Measurements from ENCODE around the gene ARPC2.

The ARPC2 gene

DNA sequence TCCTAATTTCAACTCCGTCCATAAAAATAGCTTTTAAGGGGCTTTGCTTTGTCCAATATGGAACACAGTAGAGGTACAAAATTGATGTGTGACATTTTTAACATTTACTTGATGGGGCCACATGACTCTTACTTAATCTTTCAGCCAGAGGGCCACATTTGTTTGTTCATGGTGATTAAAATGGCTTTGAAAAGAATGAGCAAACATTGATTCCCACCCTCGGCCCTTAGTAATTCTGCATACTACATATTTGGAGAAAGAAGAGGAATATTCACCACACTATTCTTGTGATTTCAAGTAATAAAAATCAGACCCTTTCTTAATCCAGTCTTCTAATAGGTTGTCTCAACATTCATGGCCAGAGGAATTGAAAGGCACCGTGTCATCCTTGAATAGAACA, 17.5 kb downstream of the ARPC2 start:
- no peaks in the 10 kb centered on the region for H3K27me3 ChIP-seq (ENCODE audit: insufficient read depth, poor library complexity, severe bottlenecking)
- H3K4me3 ChIP-seq (replicated peaks; ENCODE audit: insufficient read depth, low read length) = no peak overlapping the region
- DNase-seq (ENCODE audit: low read depth in 1 of 2, low spot score in 1 of 2) = no peak
- no peak overlapping the region for H3K27ac ChIP-seq (replicated peaks)
- TF ChIP-seq, protein P1, sequence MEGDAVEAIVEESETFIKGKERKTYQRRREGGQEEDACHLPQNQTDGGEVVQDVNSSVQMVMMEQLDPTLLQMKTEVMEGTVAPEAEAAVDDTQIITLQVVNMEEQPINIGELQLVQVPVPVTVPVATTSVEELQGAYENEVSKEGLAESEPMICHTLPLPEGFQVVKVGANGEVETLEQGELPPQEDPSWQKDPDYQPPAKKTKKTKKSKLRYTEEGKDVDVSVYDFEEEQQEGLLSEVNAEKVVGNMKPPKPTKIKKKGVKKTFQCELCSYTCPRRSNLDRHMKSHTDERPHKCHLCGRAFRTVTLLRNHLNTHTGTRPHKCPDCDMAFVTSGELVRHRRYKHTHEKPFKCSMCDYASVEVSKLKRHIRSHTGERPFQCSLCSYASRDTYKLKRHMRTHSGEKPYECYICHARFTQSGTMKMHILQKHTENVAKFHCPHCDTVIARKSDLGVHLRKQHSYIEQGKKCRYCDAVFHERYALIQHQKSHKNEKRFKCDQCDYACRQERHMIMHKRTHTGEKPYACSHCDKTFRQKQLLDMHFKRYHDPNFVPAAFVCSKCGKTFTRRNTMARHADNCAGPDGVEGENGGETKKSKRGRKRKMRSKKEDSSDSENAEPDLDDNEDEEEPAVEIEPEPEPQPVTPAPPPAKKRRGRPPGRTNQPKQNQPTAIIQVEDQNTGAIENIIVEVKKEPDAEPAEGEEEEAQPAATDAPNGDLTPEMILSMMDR (IDR thresholded peaks at IDR 0.05; ENCODE audit: insufficient read depth, low read length) = no peak
- TF ChIP-seq SPI1 (IDR thresholded peaks at IDR 0.05; ENCODE audit: borderline replicate concordance, low read depth) (no peak), GABPA (IDR thresholded peaks at IDR 0.05; ENCODE audit: low read depth) (no peak), REST (IDR thresholded peaks at IDR 0.05; ENCODE audit: insufficient replicate concordance, low read depth) (no peak), POLR2AphosphoS5 (IDR thresholded peaks at IDR 0.05; ENCODE audit: low read depth) (no peak)

- H3K27me3 ChIP-seq (ENCODE audit: insufficient read depth, poor library complexity, severe bottlenecking) = no peaks in the 10 kb centered on the region
- no peak for TF ChIP-seq GABPA (IDR thresholded peaks at IDR 0.05; ENCODE audit: low read depth)
- no peak for TF ChIP-seq POLR2AphosphoS5 (IDR thresholded peaks at IDR 0.05; ENCODE audit: low read depth)
- TF ChIP-seq SPI1 (IDR thresholded peaks at IDR 0.05; ENCODE audit: borderline replicate concordance, low read depth) = no peak
- no peak for TF ChIP-seq REST (IDR thresholded peaks at IDR 0.05; ENCODE audit: insufficient replicate concordance, low read depth)
- TF ChIP-seq, protein P1 (IDR thresholded peaks at IDR 0.05; ENCODE audit: insufficient read depth, low read length) = no peak
- H3K27ac ChIP-seq (replicated peaks) = 0 out of 2 replicates have a peak overlapping the region, but pooled peaks have one; percentile 2
- DNase-seq (ENCODE audit: low read depth in 1 of 2, low spot score in 1 of 2) = no peak
- H3K4me3 ChIP-seq (replicated peaks; ENCODE audit: insufficient read depth, low read length) = no peak overlapping the region
Measured at GRCh38 chr2:218235017-218235416, 18.0 kb downstream of the ARPC2 start.

DNA sequence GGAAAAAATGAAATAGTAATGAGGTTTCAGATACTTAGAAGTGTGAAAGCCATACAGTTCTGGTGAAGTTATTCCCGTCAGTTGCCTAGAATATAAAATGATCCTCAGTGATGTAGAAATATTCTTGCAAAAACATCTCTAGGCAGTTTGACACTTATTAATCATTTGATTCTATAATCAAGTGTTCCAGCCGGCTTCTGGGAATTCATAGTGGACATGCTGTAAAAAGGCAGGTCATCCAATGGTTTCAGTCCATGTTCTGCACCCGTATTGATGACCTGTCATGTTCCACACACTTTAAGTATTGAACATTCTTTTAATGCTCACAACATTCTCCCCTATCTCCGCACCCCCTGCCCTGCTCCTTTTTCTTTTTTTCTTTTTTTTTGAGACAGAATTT, 19.8 kb downstream of the ARPC2 start:
- H3K27ac ChIP-seq (replicated peaks) = no peak overlapping the region
- no peak for DNase-seq (ENCODE audit: low read depth in 1 of 2, low spot score in 1 of 2)
- H3K4me3 ChIP-seq (replicated peaks; ENCODE audit: insufficient read depth, low read length) = no peak overlapping the region
- no peak for TF ChIP-seq POLR2AphosphoS5 (IDR thresholded peaks at IDR 0.05; ENCODE audit: low read depth)
- TF ChIP-seq, protein P1 (IDR thresholded peaks at IDR 0.05; ENCODE audit: insufficient read depth, low read length) = no peak
- no peak for TF ChIP-seq SPI1 (IDR thresholded peaks at IDR 0.05; ENCODE audit: borderline replicate concordance, low read depth)
- H3K27me3 ChIP-seq (ENCODE audit: insufficient read depth, poor library complexity, severe bottlenecking) = no peaks in the 10 kb centered on the region

DNA sequence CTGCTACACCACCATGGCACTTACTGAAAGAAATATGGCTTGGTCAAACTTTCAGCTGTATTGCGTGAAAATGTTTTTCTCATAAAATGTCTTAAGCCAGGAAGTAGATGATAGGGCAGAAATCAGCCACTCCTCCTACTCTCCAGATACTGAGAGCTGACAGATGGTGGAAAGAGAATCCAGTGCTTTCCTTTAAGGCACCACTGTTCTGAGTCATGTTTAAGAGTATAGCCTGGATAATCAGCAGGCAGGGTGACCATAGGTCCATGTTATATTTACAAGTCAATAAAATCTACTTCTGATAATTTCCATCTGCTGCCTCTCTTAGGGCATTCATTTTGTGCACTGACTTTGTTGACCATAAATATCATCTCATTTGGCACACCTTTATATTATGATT, 21.9 kb downstream of the ARPC2 start:
- Histone ChIP-seq H3K27me3 (ENCODE audit: insufficient read depth, poor library complexity, severe bottlenecking) (no peaks in the 10 kb centered on the region), H3K4me3 (replicated peaks; ENCODE audit: insufficient read depth, low read length) (no peak overlapping the region), H3K27ac (replicated peaks) (no peak overlapping the region)
- no peak for DNase-seq (ENCODE audit: low read depth in 1 of 2, low spot score in 1 of 2)
- TF ChIP-seq REST (IDR thresholded peaks at IDR 0.05; ENCODE audit: insufficient replicate concordance, low read depth) (no peak), GABPA (IDR thresholded peaks at IDR 0.05; ENCODE audit: low read depth) (no peak), POLR2AphosphoS5 (IDR thresholded peaks at IDR 0.05; ENCODE audit: low read depth) (no peak), SPI1 (IDR thresholded peaks at IDR 0.05; ENCODE audit: borderline replicate concordance, low read depth) (no peak)
- TF ChIP-seq, protein P1 (IDR thresholded peaks at IDR 0.05; ENCODE audit: insufficient read depth, low read length) = no peak
